ENCODE measurements around the gene ACTR2. TPM values are rescaled to one million over a fixed set of nuclear protein-coding genes. Genes with fewer than 3 reads are reported as not detected.
"Not testable (repeated sequence)": the region's sequence is repeated elsewhere in the genome, so short reads cannot be mapped to it uniquely, and the experiment has no call there.

Gene ACTR2
- total and polyA plus RNA-seq, 4 donors = 62.3 to 189 (median 154) TPM

GRCh38 chr2:65316072-65316471 is 88.4 kb downstream of the ACTR2 start:
- Histone ChIP-seq H3K27ac (ENCODE audit: low read depth, low read length) (no peak overlapping the region), H3K9me3 (ENCODE audit: control insufficient read depth, insufficient read depth, low read length) (no peaks in the 10 kb centered on the region), H3K4me3 (ENCODE audit: low read depth, low read length) (no peak overlapping the region), H3K36me3 (ENCODE audit: control insufficient read depth, insufficient read depth, low read length) (peaks cover 33% of the 10 kb centered on the region), H3K4me1 (ENCODE audit: control insufficient read depth, insufficient read depth, low read length) (no peaks in the 10 kb centered on the region), H3K27me3 (ENCODE audit: control insufficient read depth, insufficient read depth, low read length) (no peaks in the 10 kb centered on the region)
- WGBS (ENCODE audit: insufficient coverage) = 91% methylated on average over 3 of the region's 6 CpGs
- DNase-seq (ENCODE audit: low read depth in 4 of 6, low spot score in 6 of 6) = no peak

GRCh38 chr2:65317351-65317750 is 89.7 kb downstream of the ACTR2 start:
- H3K4me1 ChIP-seq (ENCODE audit: control insufficient read depth, insufficient read depth, low read length); H3K27ac ChIP-seq (ENCODE audit: low read depth, low read length); H3K9me3 ChIP-seq (ENCODE audit: control insufficient read depth, insufficient read depth, low read length); DNase-seq (ENCODE audit: low read depth in 4 of 6, low spot score in 6 of 6); H3K4me3 ChIP-seq (ENCODE audit: low read depth, low read length); H3K27me3 ChIP-seq (ENCODE audit: control insufficient read depth, insufficient read depth, low read length): not testable (repeated sequence)
- whole genome bisulfite sequencing (ENCODE audit: insufficient coverage) = 94% methylated on average over 3 of the region's 7 CpGs
- H3K36me3 ChIP-seq (ENCODE audit: control insufficient read depth, insufficient read depth, low read length) = peaks cover 29% of the 10 kb centered on the region

GRCh38 chr2:65317841-65318240 is 90.2 kb downstream of the ACTR2 start:
- Histone ChIP-seq H3K9me3 (ENCODE audit: control insufficient read depth, insufficient read depth, low read length) (no peaks in the 10 kb centered on the region), H3K4me1 (ENCODE audit: control insufficient read depth, insufficient read depth, low read length) (no peaks in the 10 kb centered on the region), H3K4me3 (ENCODE audit: low read depth, low read length) (no peak overlapping the region), H3K27ac (ENCODE audit: low read depth, low read length) (no peak overlapping the region), H3K27me3 (ENCODE audit: control insufficient read depth, insufficient read depth, low read length) (no peaks in the 10 kb centered on the region), H3K36me3 (ENCODE audit: control insufficient read depth, insufficient read depth, low read length) (peaks cover 26% of the 10 kb centered on the region)
- 78% methylated on average over 5 of the region's 7 CpGs for WGBS (ENCODE audit: insufficient coverage)
- no peak for DNase-seq (ENCODE audit: low read depth in 4 of 6, low spot score in 6 of 6)

GRCh38 chr2:65319072-65319673 is 91.5 kb downstream of the ACTR2 start:
- WGBS (ENCODE audit: insufficient coverage) = 100% methylated on average over 2 of the region's 5 CpGs
- no peak overlapping the region for H3K4me3 ChIP-seq (ENCODE audit: low read depth, low read length)
- no peaks in the 10 kb centered on the region for H3K27me3 ChIP-seq (ENCODE audit: control insufficient read depth, insufficient read depth, low read length)
- no peaks in the 10 kb centered on the region for H3K9me3 ChIP-seq (ENCODE audit: control insufficient read depth, insufficient read depth, low read length)
- H3K27ac ChIP-seq (ENCODE audit: low read depth, low read length) = no peak overlapping the region
- H3K4me1 ChIP-seq (ENCODE audit: control insufficient read depth, insufficient read depth, low read length) = no peaks in the 10 kb centered on the region
- no peak for DNase-seq (ENCODE audit: low read depth in 4 of 6, low spot score in 6 of 6)
- H3K36me3 ChIP-seq (ENCODE audit: control insufficient read depth, insufficient read depth, low read length) = peaks cover 13% of the 10 kb centered on the region

GRCh38 chr2:65319674-65320041 is 92.0 kb downstream of the ACTR2 start:
- no CpG with 5 or more reads among the region's 1 CpG for WGBS (ENCODE audit: insufficient coverage)
- H3K4me1 ChIP-seq (ENCODE audit: control insufficient read depth, insufficient read depth, low read length) = no peaks in the 10 kb centered on the region
- peaks cover 12% of the 10 kb centered on the region for H3K36me3 ChIP-seq (ENCODE audit: control insufficient read depth, insufficient read depth, low read length)
- H3K4me3 ChIP-seq (ENCODE audit: low read depth, low read length) = no peak overlapping the region
- DNase-seq (ENCODE audit: low read depth in 4 of 6, low spot score in 6 of 6) = no peak
- H3K27me3 ChIP-seq (ENCODE audit: control insufficient read depth, insufficient read depth, low read length) = no peaks in the 10 kb centered on the region
- no peak overlapping the region for H3K27ac ChIP-seq (ENCODE audit: low read depth, low read length)
- no peaks in the 10 kb centered on the region for H3K9me3 ChIP-seq (ENCODE audit: control insufficient read depth, insufficient read depth, low read length)

GRCh38 chr2:65320042-65320725 is 92.6 kb downstream of the ACTR2 start:
- H3K4me3 ChIP-seq (ENCODE audit: low read depth, low read length) = no peak overlapping the region
- H3K4me1 ChIP-seq (ENCODE audit: control insufficient read depth, insufficient read depth, low read length) = no peaks in the 10 kb centered on the region
- WGBS (ENCODE audit: insufficient coverage) = 73% methylated on average over 4 of the region's 9 CpGs
- no peak for DNase-seq (ENCODE audit: low read depth in 4 of 6, low spot score in 6 of 6)
- no peak overlapping the region for H3K27ac ChIP-seq (ENCODE audit: low read depth, low read length)
- H3K27me3 ChIP-seq (ENCODE audit: control insufficient read depth, insufficient read depth, low read length) = no peaks in the 10 kb centered on the region
- H3K36me3 ChIP-seq (ENCODE audit: control insufficient read depth, insufficient read depth, low read length) = peaks cover 12% of the 10 kb centered on the region
- no peaks in the 10 kb centered on the region for H3K9me3 ChIP-seq (ENCODE audit: control insufficient read depth, insufficient read depth, low read length)

Other genes starting within 250 kb of the ACTR2 start
- gene SLC1A4, start 238.4 kb upstream of the ACTR2 start, total RNA-seq = 10 to 100 TPM; 35.3 to 42.1 TPM
- gene SLC1A4, start 238.4 kb upstream of the ACTR2 start, polyA plus RNA-seq (ENCODE audit: insufficient read length in 2 of 2) = 10 to 100 TPM; 88.7 to 92.7 TPM
- 10 to 100 TPM; 31.9 to 39.2 TPM for gene CEP68, start 171.4 kb upstream of the ACTR2 start, total RNA-seq
- 10 to 100 TPM; 30.0 to 35.3 TPM for gene CEP68, start 171.4 kb upstream of the ACTR2 start, polyA plus RNA-seq (ENCODE audit: insufficient read length in 2 of 2)
- gene RAB1A, start 97.7 kb upstream of the ACTR2 start, total RNA-seq = 100 to 1,000 TPM in 1 of 2 donors, 10 to 100 TPM in 1; 96.1 to 116 TPM
- gene RAB1A, start 97.7 kb upstream of the ACTR2 start, polyA plus RNA-seq (ENCODE audit: insufficient read length in 2 of 2) = 100 to 1,000 TPM; 254 to 284 TPM
- gene SPRED2, start 204.8 kb downstream of the ACTR2 start, total RNA-seq = 10 to 100 TPM; 10.6 to 14.9 TPM
- 10 to 100 TPM; 32.7 to 38.7 TPM for gene SPRED2, start 204.8 kb downstream of the ACTR2 start, polyA plus RNA-seq (ENCODE audit: insufficient read length in 2 of 2)

Data from spinal cord (tissue), 10 donors.